ENCODE measurements around the gene BACH2. TPM values are rescaled to one million over a fixed set of nuclear protein-coding genes. Genes with fewer than 3 reads are reported as not detected.

BACH2 gene
- total RNA-seq, 5 donors from 2014 or later (not counting 1 experiment from before 2014, with no cell fraction given) = 81.9 to 196 (median 96.7) TPM

GRCh38 chr6:90297115-90297866 is 648 bp upstream of the BACH2 start:
- H3K36me3 ChIP-seq (ENCODE audit: control insufficient read depth in 2 of 2, extremely low read depth in 1 of 2, insufficient read depth in 1 of 2, low read length in 1 of 2) = no peaks in the 10 kb centered on the region
- H3K4me3 ChIP-seq (ENCODE audit: control insufficient read depth in 1 of 2, extremely low read depth in 1 of 2, low read length in 1 of 2) = peak overlapping the region; percentile 64 to 79
- peaks cover 3% of the 10 kb centered on the region for H3K36me3 Mint-ChIP-seq
- DNase-seq (no peak), ATAC-seq (replicated peaks in 1 of 4) (no peak)
- peak overlapping the region; percentile 68 for H3K27ac ChIP-seq (ENCODE audit: low read length)
- H3K4me3 Mint-ChIP-seq = peak overlapping the region; percentile 68 to 84 (median 69)
- ChIA-PET CTCF (interaction anchor here (0.6 to 2.0 kb wide), 4 partner anchors 9 to 96 kb away, joined by 3 to 6 read pairs (median 4); no protein-coding TSS in a partner anchor), POLR2A (interaction anchor here (0.7 to 2.8 kb wide), 3 partner anchors 23 to 96 kb away, joined by 3 to 43 read pairs (median 4); no protein-coding TSS in a partner anchor)
- peak overlapping the region; percentile 58 to 83 for H3K27ac Mint-ChIP-seq
- H3K27me3 Mint-ChIP-seq = peaks cover 0 to 4% of the 10 kb centered on the region in 2 donors
- no peaks in the 10 kb centered on the region for H3K9me3 Mint-ChIP-seq
- H3K4me1 Mint-ChIP-seq = peaks cover 32 to 43% (median 34%) of the 10 kb centered on the region in 3 donors
- 24% methylated on average over 20 of the region's 31 CpGs for WGBS (ENCODE audit: insufficient coverage)
- peaks cover 0 to 8% of the 10 kb centered on the region in 2 experiments for H3K27me3 ChIP-seq (replicated peaks in 1 of 2; ENCODE audit: control insufficient read depth in 2 of 2, extremely low read depth in 1 of 2, insufficient read depth in 2 of 2, low read length in 1 of 2)
- H3K9me3 ChIP-seq = no peaks in the 10 kb centered on the region
- peaks cover 10 to 30% of the 10 kb centered on the region in 2 experiments for H3K4me1 ChIP-seq (ENCODE audit: control insufficient read depth in 1 of 2, extremely low read depth in 1 of 2, insufficient read depth in 2 of 2, low read length in 2 of 2)

- Mint-ChIP-seq H3K4me1 (peaks cover 36 to 49% (median 41%) of the 10 kb centered on the region in 3 donors), H3K36me3 (peaks cover 13% of the 10 kb centered on the region), H3K9me3 (no peaks in the 10 kb centered on the region), H3K4me3 (peak overlapping the region; percentile 84 to 92 (median 92)), H3K27ac (peak overlapping the region; percentile 88 to 94), H3K27me3 (peaks cover 0 to 4% of the 10 kb centered on the region in 2 donors)
- WGBS (ENCODE audit: insufficient coverage) = under 1% methylated on average over 49 of the region's 57 CpGs
- ATAC-seq (replicated peaks in 1 of 4) = peak; percentile 53 to 63 (median 58)
- peak; percentile 42 to 83 (median 69) for DNase-seq
- peak overlapping the region; percentile 79 to 93 for H3K4me3 ChIP-seq (ENCODE audit: control insufficient read depth in 1 of 2, extremely low read depth in 1 of 2, low read length in 1 of 2)
- H3K9me3 ChIP-seq = no peaks in the 10 kb centered on the region
- ChIA-PET POLR2A (interaction anchor here (0.5 to 2.8 kb wide), 16 partner anchors 9 to 353 kb away, joined by 3 to 43 read pairs (median 4); no protein-coding TSS in a partner anchor), CTCF (interaction anchor here (0.6 to 1.8 kb wide), 11 partner anchors 8 to 141 kb away, joined by 3 to 11 read pairs (median 3); no protein-coding TSS in a partner anchor)
- peaks cover 22 to 37% of the 10 kb centered on the region in 2 experiments for H3K4me1 ChIP-seq (ENCODE audit: control insufficient read depth in 1 of 2, extremely low read depth in 1 of 2, insufficient read depth in 2 of 2, low read length in 2 of 2)
- H3K27me3 ChIP-seq (replicated peaks in 1 of 2; ENCODE audit: control insufficient read depth in 2 of 2, extremely low read depth in 1 of 2, insufficient read depth in 2 of 2, low read length in 1 of 2) = peaks cover 0 to 8% of the 10 kb centered on the region in 2 experiments
- no peaks in the 10 kb centered on the region for H3K36me3 ChIP-seq (ENCODE audit: control insufficient read depth in 2 of 2, extremely low read depth in 1 of 2, insufficient read depth in 1 of 2, low read length in 1 of 2)
- H3K27ac ChIP-seq (ENCODE audit: low read length) = peak overlapping the region; percentile 81
Measured at GRCh38 chr6:90295854-90296340, 746 bp downstream of the BACH2 start.

GRCh38 chr6:90294989-90295853 is 1.4 kb downstream of the BACH2 start:
- H3K27ac ChIP-seq (ENCODE audit: low read length) = peak overlapping the region; percentile 81
- peaks cover 0 to 2% of the 10 kb centered on the region in 2 donors for H3K36me3 ChIP-seq (ENCODE audit: control insufficient read depth in 2 of 2, extremely low read depth in 1 of 2, insufficient read depth in 1 of 2, low read length in 1 of 2)
- Mint-ChIP-seq H3K27ac (peak overlapping the region; percentile 94), H3K36me3 (peaks cover 19% of the 10 kb centered on the region), H3K27me3 (peaks cover 0 to 4% of the 10 kb centered on the region in 2 donors), H3K4me3 (peak overlapping the region; percentile 84 to 92 (median 92)), H3K4me1 (peaks cover 43 to 55% (median 48%) of the 10 kb centered on the region in 3 donors), H3K9me3 (no peaks in the 10 kb centered on the region)
- under 1% methylated on average over 78 of the region's 79 CpGs for WGBS (ENCODE audit: insufficient coverage)
- H3K9me3 ChIP-seq = no peaks in the 10 kb centered on the region
- ATAC-seq (replicated peaks in 1 of 4) (peak; percentile 27 to 50 (median 46)), DNase-seq (peak in 34 of 35 experiments; percentile 45 to 77 (median 64))
- ChIA-PET CTCF (interaction anchor here (0.6 to 1.8 kb wide), 11 partner anchors 9 to 184 kb away, joined by 3 to 8 read pairs (median 3); no protein-coding TSS in a partner anchor), POLR2A (interaction anchor here (0.5 to 2.8 kb wide), 15 partner anchors 9 to 353 kb away, joined by 3 to 43 read pairs (median 4); no protein-coding TSS in a partner anchor)
- peak overlapping the region; percentile 79 to 93 for H3K4me3 ChIP-seq (ENCODE audit: control insufficient read depth in 1 of 2, extremely low read depth in 1 of 2, low read length in 1 of 2)
- H3K4me1 ChIP-seq (ENCODE audit: control insufficient read depth in 1 of 2, extremely low read depth in 1 of 2, insufficient read depth in 2 of 2, low read length in 2 of 2) = peaks cover 29 to 39% of the 10 kb centered on the region in 2 experiments
- H3K27me3 ChIP-seq (replicated peaks in 1 of 2; ENCODE audit: control insufficient read depth in 2 of 2, extremely low read depth in 1 of 2, insufficient read depth in 2 of 2, low read length in 1 of 2) = peaks cover 0 to 8% of the 10 kb centered on the region in 2 experiments

- peak overlapping the region; percentile 84 to 92 (median 92) for H3K4me3 Mint-ChIP-seq
- peaks cover 23% of the 10 kb centered on the region for H3K36me3 Mint-ChIP-seq
- peak overlapping the region; percentile 94 for H3K27ac Mint-ChIP-seq
- peaks cover 35 to 44% of the 10 kb centered on the region in 2 experiments for H3K4me1 ChIP-seq (ENCODE audit: control insufficient read depth in 1 of 2, extremely low read depth in 1 of 2, insufficient read depth in 2 of 2, low read length in 2 of 2)
- H3K9me3 ChIP-seq = no peaks in the 10 kb centered on the region
- H3K9me3 Mint-ChIP-seq = no peaks in the 10 kb centered on the region
- CTCF ChIA-PET = interaction anchor here in 1 of 2 donors (1.0 to 1.1 kb wide), 2 partner anchors 185 to 354 kb away, joined by 3 to 5 read pairs; no protein-coding TSS in a partner anchor
- H3K4me3 ChIP-seq (ENCODE audit: control insufficient read depth in 1 of 2, extremely low read depth in 1 of 2, low read length in 1 of 2) = peak overlapping the region; percentile 79 to 93
- H3K27ac ChIP-seq (ENCODE audit: low read length) = peak overlapping the region; percentile 81
- DNase-seq (peak; percentile 34 to 75 (median 55)), ATAC-seq (replicated peaks in 1 of 4) (peak in 1 of 4 experiments; percentile 10)
- H3K27me3 ChIP-seq (replicated peaks in 1 of 2; ENCODE audit: control insufficient read depth in 2 of 2, extremely low read depth in 1 of 2, insufficient read depth in 2 of 2, low read length in 1 of 2) = peaks cover 0 to 8% of the 10 kb centered on the region in 2 experiments
- peaks cover 49 to 62% (median 54%) of the 10 kb centered on the region in 3 donors for H3K4me1 Mint-ChIP-seq
- peaks cover 0 to 2% of the 10 kb centered on the region in 2 donors for H3K27me3 Mint-ChIP-seq
- 5% methylated on average over 15 of the region's 15 CpGs for WGBS (ENCODE audit: insufficient coverage)
- peaks cover 0 to 3% of the 10 kb centered on the region in 2 donors for H3K36me3 ChIP-seq (ENCODE audit: control insufficient read depth in 2 of 2, extremely low read depth in 1 of 2, insufficient read depth in 1 of 2, low read length in 1 of 2)
- POLR2A ChIA-PET = interaction anchor here (0.6 to 2.8 kb wide), 4 partner anchors 10 to 77 kb away, joined by 3 to 43 read pairs (median 6); no protein-coding TSS in a partner anchor
Measured at GRCh38 chr6:90294614-90294988, 2.0 kb downstream of the BACH2 start.

- POLR2A ChIA-PET = interaction anchor here (0.6 to 2.8 kb wide), 7 partner anchors 9 to 114 kb away, joined by 3 to 43 read pairs (median 3); no protein-coding TSS in a partner anchor
- no CpG with 5 or more reads among the region's 5 CpGs for WGBS (ENCODE audit: insufficient coverage)
- H3K27ac ChIP-seq (ENCODE audit: low read length) = peak overlapping the region; percentile 81
- H3K27me3 Mint-ChIP-seq = no peaks in the 10 kb centered on the region
- H3K36me3 ChIP-seq (ENCODE audit: control insufficient read depth in 2 of 2, extremely low read depth in 1 of 2, insufficient read depth in 1 of 2, low read length in 1 of 2) = peaks cover 0 to 3% of the 10 kb centered on the region in 2 donors
- H3K36me3 Mint-ChIP-seq = peaks cover 28% of the 10 kb centered on the region
- no peaks in the 10 kb centered on the region for H3K9me3 ChIP-seq
- H3K4me1 ChIP-seq (ENCODE audit: control insufficient read depth in 1 of 2, extremely low read depth in 1 of 2, insufficient read depth in 2 of 2, low read length in 2 of 2) = peaks cover 40 to 46% of the 10 kb centered on the region in 2 experiments
- H3K4me3 Mint-ChIP-seq = peak overlapping the region; percentile 84 to 92 (median 92)
- H3K27me3 ChIP-seq (replicated peaks in 1 of 2; ENCODE audit: control insufficient read depth in 2 of 2, extremely low read depth in 1 of 2, insufficient read depth in 2 of 2, low read length in 1 of 2) = peaks cover 0 to 8% of the 10 kb centered on the region in 2 experiments
- no peaks in the 10 kb centered on the region for H3K9me3 Mint-ChIP-seq
- H3K27ac Mint-ChIP-seq = peak overlapping the region; percentile 94
- CTCF ChIA-PET = interaction anchor here (0.6 to 1.6 kb wide), 4 partner anchors 20 to 353 kb away, joined by 3 to 11 read pairs (median 4); no protein-coding TSS in a partner anchor
- H3K4me3 ChIP-seq (ENCODE audit: control insufficient read depth in 1 of 2, extremely low read depth in 1 of 2, low read length in 1 of 2) = peak overlapping the region; percentile 79 to 93
- H3K4me1 Mint-ChIP-seq = peaks cover 55 to 67% (median 59%) of the 10 kb centered on the region in 3 donors
- DNase-seq = no peak
- no peak for ATAC-seq (replicated peaks in 1 of 4)
Measured at GRCh38 chr6:90294008-90294511, 2.6 kb downstream of the BACH2 start.
